Measurements from ENCODE around the gene SELE.

SELE gene

GRCh38 chr1:169712309-169712631 lies 21.6 kb downstream of the SELE start:
- TF ChIP-seq, protein P1, sequence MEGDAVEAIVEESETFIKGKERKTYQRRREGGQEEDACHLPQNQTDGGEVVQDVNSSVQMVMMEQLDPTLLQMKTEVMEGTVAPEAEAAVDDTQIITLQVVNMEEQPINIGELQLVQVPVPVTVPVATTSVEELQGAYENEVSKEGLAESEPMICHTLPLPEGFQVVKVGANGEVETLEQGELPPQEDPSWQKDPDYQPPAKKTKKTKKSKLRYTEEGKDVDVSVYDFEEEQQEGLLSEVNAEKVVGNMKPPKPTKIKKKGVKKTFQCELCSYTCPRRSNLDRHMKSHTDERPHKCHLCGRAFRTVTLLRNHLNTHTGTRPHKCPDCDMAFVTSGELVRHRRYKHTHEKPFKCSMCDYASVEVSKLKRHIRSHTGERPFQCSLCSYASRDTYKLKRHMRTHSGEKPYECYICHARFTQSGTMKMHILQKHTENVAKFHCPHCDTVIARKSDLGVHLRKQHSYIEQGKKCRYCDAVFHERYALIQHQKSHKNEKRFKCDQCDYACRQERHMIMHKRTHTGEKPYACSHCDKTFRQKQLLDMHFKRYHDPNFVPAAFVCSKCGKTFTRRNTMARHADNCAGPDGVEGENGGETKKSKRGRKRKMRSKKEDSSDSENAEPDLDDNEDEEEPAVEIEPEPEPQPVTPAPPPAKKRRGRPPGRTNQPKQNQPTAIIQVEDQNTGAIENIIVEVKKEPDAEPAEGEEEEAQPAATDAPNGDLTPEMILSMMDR (IDR thresholded peaks at IDR 0.05; ENCODE audit: control insufficient read depth, insufficient read depth, low read depth, low read length, missing control alignments) = no peak
- DNase-seq (ENCODE audit: low read depth) = no peak
- no peak overlapping the region for H3K4me3 ChIP-seq (ENCODE audit: control insufficient read depth, low read depth, low read length)

DNA sequence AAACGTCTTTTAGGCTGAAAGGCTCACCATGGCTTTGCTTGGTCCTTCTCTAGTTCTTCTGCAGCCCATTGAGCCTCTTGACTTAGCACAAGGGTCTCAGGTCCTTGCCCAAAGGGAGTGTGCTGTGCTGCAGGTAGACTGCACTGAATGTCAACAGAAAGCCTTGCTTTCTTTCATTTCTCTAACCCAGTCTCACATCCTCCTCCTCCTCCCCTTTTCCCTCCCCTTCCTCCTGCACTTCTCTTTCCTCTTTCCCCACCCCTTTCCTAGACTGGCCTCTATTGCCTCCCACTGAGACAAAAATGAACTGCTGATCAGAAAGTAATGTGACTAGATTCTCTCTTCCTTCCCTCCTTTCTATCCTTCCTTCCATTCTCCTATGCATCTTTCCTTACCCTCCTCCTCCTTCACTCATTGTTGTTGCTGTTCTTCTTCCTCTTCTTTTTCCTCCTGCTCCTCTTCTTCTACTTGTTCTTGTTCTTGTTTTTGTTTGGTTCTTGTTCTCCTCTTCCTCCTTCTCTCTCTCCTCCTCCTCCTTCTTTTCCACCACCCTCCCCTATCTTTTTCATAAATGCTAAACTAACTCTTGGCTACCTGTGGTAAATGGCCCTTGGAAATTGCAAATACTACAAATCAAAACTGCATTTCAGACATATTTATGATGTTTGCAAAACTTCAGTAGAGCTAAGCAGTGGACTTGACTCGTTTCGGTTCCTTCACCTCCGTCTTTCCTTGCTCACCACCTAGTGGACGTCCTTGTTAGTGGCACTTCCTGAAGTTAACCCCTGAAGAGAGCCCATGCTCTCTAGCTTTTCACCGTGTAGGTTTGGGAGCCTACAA lies 22.2 kb downstream of the SELE start, which contains the start of gene SELL:
Gene SELL, minus strand, starts transcription at position 152 of the 840 bp plus-strand sequence. Its CDS starts 122 bp downstream, at position 30.
- TF ChIP-seq, protein P1 (IDR thresholded peaks at IDR 0.05; ENCODE audit: control insufficient read depth, insufficient read depth, low read depth, low read length, missing control alignments) = peak; percentile 87
- H3K4me3 ChIP-seq (ENCODE audit: control insufficient read depth, low read depth, low read length) = peak within 1 kb of the TSS; percentile 17

DNA sequence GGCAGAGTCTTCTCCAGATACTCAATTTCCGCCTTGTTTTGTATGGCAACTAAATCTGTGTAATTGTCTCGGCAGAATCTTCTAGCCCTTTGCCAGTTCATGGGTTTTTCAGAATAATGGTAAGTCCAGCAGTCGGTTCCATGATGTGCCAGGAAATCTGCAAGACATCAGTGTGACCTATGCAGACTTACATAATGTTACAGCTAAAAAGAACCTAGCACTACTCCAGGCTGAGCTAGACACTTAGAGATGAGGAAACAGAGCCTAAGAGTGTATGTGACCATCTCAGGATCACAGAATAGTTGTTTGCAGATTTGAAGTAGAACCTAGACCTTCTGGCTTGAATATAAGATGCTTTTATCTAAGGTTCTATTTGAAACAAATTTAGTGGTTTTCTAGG lies 25.2 kb downstream of the SELE start:
- no peak for DNase-seq (ENCODE audit: low read depth)
- no peak overlapping the region for H3K4me3 ChIP-seq (ENCODE audit: control insufficient read depth, low read depth, low read length)
- TF ChIP-seq, protein P1 (IDR thresholded peaks at IDR 0.05; ENCODE audit: control insufficient read depth, insufficient read depth, low read depth, low read length, missing control alignments) = no peak

More for the DNA sequence above, 22.2 kb downstream of the SELE start, which contains the start of gene SELL:
- DNase-seq (ENCODE audit: low read depth) = peak; percentile 20

DNA sequence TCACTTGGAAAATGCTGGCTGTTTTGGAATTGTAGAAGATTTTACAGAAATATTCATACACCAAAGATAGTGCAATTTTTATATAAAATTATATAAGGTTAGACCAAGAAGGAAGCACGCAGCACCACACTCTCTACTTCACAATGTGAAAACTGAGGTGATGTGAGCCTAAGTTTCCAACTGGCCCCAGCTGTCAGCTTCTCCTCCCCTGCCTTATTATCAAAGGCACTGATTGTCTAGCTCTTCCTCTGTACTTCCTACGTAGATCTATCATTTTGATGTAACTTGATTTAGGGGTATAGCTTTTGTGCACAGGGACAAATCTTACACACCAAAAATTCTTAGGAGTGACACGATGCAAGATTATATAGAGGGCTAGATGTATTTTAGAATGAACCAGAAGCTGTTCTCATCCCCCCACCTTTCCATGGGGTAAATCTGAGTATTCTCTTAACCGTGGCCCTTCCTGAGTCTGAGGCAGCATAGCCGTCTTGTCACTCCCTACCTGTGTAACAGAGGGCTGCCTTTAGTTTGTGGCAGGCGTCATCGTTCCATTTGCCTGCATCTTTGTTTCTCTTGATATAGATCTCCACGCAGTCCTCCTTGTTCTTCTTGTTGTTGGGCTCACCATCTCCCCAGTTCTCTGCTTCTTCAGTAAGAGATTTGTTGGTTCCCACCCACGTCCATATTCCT lies 25.8 kb downstream of the SELE start:
- TF ChIP-seq, protein P1 (IDR thresholded peaks at IDR 0.05; ENCODE audit: control insufficient read depth, insufficient read depth, low read depth, low read length, missing control alignments) = no peak
- DNase-seq (ENCODE audit: low read depth) = no peak
- no peak overlapping the region for H3K4me3 ChIP-seq (ENCODE audit: control insufficient read depth, low read depth, low read length)

DNA sequence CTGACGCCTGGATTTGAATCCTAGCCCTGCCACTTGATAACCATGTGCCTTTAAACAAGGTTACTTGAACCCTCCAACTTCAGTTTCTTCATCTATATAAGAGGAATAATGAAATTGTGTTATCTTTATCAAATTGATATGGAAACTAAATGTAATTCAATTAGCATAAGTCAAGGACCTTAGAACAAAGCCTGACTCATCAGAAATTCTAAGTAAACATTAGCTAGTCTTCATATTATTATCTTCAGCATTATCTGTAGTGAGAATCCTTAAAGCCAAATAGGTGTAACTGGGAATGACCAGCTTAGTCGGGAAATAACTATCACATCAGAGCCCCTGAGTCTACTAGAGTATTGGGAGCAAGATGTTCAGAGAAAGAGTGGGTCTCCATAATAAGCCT lies 29.1 kb downstream of the SELE start:
- H3K4me3 ChIP-seq (ENCODE audit: control insufficient read depth, low read depth, low read length) = no peak overlapping the region
- TF ChIP-seq, protein P1 (IDR thresholded peaks at IDR 0.05; ENCODE audit: control insufficient read depth, insufficient read depth, low read depth, low read length, missing control alignments) = no peak
- DNase-seq (ENCODE audit: low read depth) = no peak

GRCh38 chr1:169701261-169702005 lies 32.4 kb downstream of the SELE start:
- no peak for DNase-seq (ENCODE audit: low read depth)
- TF ChIP-seq, protein P1 (IDR thresholded peaks at IDR 0.05; ENCODE audit: control insufficient read depth, insufficient read depth, low read depth, low read length, missing control alignments) = no peak
- H3K4me3 ChIP-seq (ENCODE audit: control insufficient read depth, low read depth, low read length) = no peak overlapping the region
